ENCODE measurements around the gene PLCL2.

PLCL2 gene

GRCh38 chr3:16927485-16927884 lies 42.7 kb downstream of the PLCL2 start:
- Histone ChIP-seq H3K27me3 (ENCODE audit: control insufficient read depth, insufficient read depth, low read length) (no peaks in the 10 kb centered on the region), H3K9me3 (ENCODE audit: control insufficient read depth, insufficient read depth, low read depth, low read length) (peaks cover 3% of the 10 kb centered on the region; the same call in 1 of the 2 replicates), H3K9ac (ENCODE audit: low read length) (no peak overlapping the region), H3K4me3 (ENCODE audit: low read depth, low read length) (no peak overlapping the region), H3K27ac (ENCODE audit: low read depth, low read length) (no peak overlapping the region), H3K36me3 (ENCODE audit: control insufficient read depth, insufficient read depth, low read length) (no peaks in the 10 kb centered on the region), H3K4me1 (ENCODE audit: control insufficient read depth, insufficient read depth, low read length) (peaks cover 10% of the 10 kb centered on the region)

GRCh38 chr3:16928386-16929132 lies 43.8 kb downstream of the PLCL2 start:
- H3K9me3 ChIP-seq (ENCODE audit: control insufficient read depth, insufficient read depth, low read depth, low read length): peaks cover 3% of the 10 kb centered on the region; the same call in 1 of the 2 replicates
- no peaks in the 10 kb centered on the region for H3K27me3 ChIP-seq (ENCODE audit: control insufficient read depth, insufficient read depth, low read length)
- peaks cover 2% of the 10 kb centered on the region; the same call in 1 of the 2 replicates for H3K4me1 ChIP-seq (ENCODE audit: control insufficient read depth, insufficient read depth, low read length)
- no peaks in the 10 kb centered on the region for H3K36me3 ChIP-seq (ENCODE audit: control insufficient read depth, insufficient read depth, low read length)
- H3K27ac ChIP-seq (ENCODE audit: low read depth, low read length): no peak overlapping the region
- no peak overlapping the region for H3K4me3 ChIP-seq (ENCODE audit: low read depth, low read length)
- H3K9ac ChIP-seq (ENCODE audit: low read length): no peak overlapping the region

- H3K27me3 ChIP-seq (ENCODE audit: control insufficient read depth, insufficient read depth, low read length): no peaks in the 10 kb centered on the region
- no peaks in the 10 kb centered on the region for H3K36me3 ChIP-seq (ENCODE audit: control insufficient read depth, insufficient read depth, low read length)
- no peak overlapping the region for H3K4me3 ChIP-seq (ENCODE audit: low read depth, low read length)
- H3K27ac ChIP-seq (ENCODE audit: low read depth, low read length): no peak overlapping the region
- H3K9ac ChIP-seq (ENCODE audit: low read length): no peak overlapping the region
- peaks cover 1% of the 10 kb centered on the region; the same call in 1 of the 2 replicates for H3K9me3 ChIP-seq (ENCODE audit: control insufficient read depth, insufficient read depth, low read depth, low read length)
- H3K4me1 ChIP-seq (ENCODE audit: control insufficient read depth, insufficient read depth, low read length): no peaks in the 10 kb centered on the region
Measured at GRCh38 chr3:16929311-16929710, 44.6 kb downstream of the PLCL2 start.

GRCh38 chr3:16932877-16933276 lies 48.1 kb downstream of the PLCL2 start:
- Histone ChIP-seq H3K9ac (ENCODE audit: low read length) (no peak overlapping the region), H3K36me3 (ENCODE audit: control insufficient read depth, insufficient read depth, low read length) (no peaks in the 10 kb centered on the region), H3K9me3 (ENCODE audit: control insufficient read depth, insufficient read depth, low read depth, low read length) (no peaks in the 10 kb centered on the region), H3K4me3 (ENCODE audit: low read depth, low read length) (no peak overlapping the region), H3K4me1 (ENCODE audit: control insufficient read depth, insufficient read depth, low read length) (peaks cover 8% of the 10 kb centered on the region), H3K27me3 (ENCODE audit: control insufficient read depth, insufficient read depth, low read length) (no peaks in the 10 kb centered on the region), H3K27ac (ENCODE audit: low read depth, low read length) (no peak overlapping the region)

- H3K27me3 ChIP-seq (ENCODE audit: control insufficient read depth, insufficient read depth, low read length): no peaks in the 10 kb centered on the region
- H3K4me1 ChIP-seq (ENCODE audit: control insufficient read depth, insufficient read depth, low read length): peaks cover 8% of the 10 kb centered on the region
- no peak overlapping the region for H3K27ac ChIP-seq (ENCODE audit: low read depth, low read length)
- no peak overlapping the region for H3K9ac ChIP-seq (ENCODE audit: low read length)
- no peaks in the 10 kb centered on the region for H3K36me3 ChIP-seq (ENCODE audit: control insufficient read depth, insufficient read depth, low read length)
- no peaks in the 10 kb centered on the region for H3K9me3 ChIP-seq (ENCODE audit: control insufficient read depth, insufficient read depth, low read depth, low read length)
- H3K4me3 ChIP-seq (ENCODE audit: low read depth, low read length): no peak overlapping the region
Measured at GRCh38 chr3:16935781-16936180, 51.0 kb downstream of the PLCL2 start.

GRCh38 chr3:16936233-16936632 lies 51.5 kb downstream of the PLCL2 start:
- Histone ChIP-seq H3K27me3 (ENCODE audit: control insufficient read depth, insufficient read depth, low read length) (no peaks in the 10 kb centered on the region), H3K27ac (ENCODE audit: low read depth, low read length) (no peak overlapping the region)

GRCh38 chr3:16936676-16937230 lies 52.0 kb downstream of the PLCL2 start:
- H3K9me3 ChIP-seq (ENCODE audit: control insufficient read depth, insufficient read depth, low read depth, low read length): no peaks in the 10 kb centered on the region
- H3K27ac ChIP-seq (ENCODE audit: low read depth, low read length): no peak overlapping the region
- H3K4me1 ChIP-seq (ENCODE audit: control insufficient read depth, insufficient read depth, low read length): peaks cover 8% of the 10 kb centered on the region
- H3K36me3 ChIP-seq (ENCODE audit: control insufficient read depth, insufficient read depth, low read length): no peaks in the 10 kb centered on the region
- no peak overlapping the region for H3K4me3 ChIP-seq (ENCODE audit: low read depth, low read length)
- H3K27me3 ChIP-seq (ENCODE audit: control insufficient read depth, insufficient read depth, low read length): no peaks in the 10 kb centered on the region
- no peak overlapping the region for H3K9ac ChIP-seq (ENCODE audit: low read length)

More at GRCh38 chr3:16936233-16936632, 51.5 kb downstream of the PLCL2 start:
- Histone ChIP-seq H3K4me1 (ENCODE audit: control insufficient read depth, insufficient read depth, low read length) (peaks cover 8% of the 10 kb centered on the region), H3K36me3 (ENCODE audit: control insufficient read depth, insufficient read depth, low read length) (no peaks in the 10 kb centered on the region), H3K9ac (ENCODE audit: low read length) (no peak overlapping the region), H3K9me3 (ENCODE audit: control insufficient read depth, insufficient read depth, low read depth, low read length) (no peaks in the 10 kb centered on the region), H3K4me3 (ENCODE audit: low read depth, low read length) (no peak overlapping the region)

GRCh38 chr3:16937326-16937845 lies 52.6 kb downstream of the PLCL2 start:
- no peaks in the 10 kb centered on the region for H3K27me3 ChIP-seq (ENCODE audit: control insufficient read depth, insufficient read depth, low read length)
- H3K9ac ChIP-seq (ENCODE audit: low read length): no peak overlapping the region
- no peaks in the 10 kb centered on the region for H3K36me3 ChIP-seq (ENCODE audit: control insufficient read depth, insufficient read depth, low read length)
- H3K4me3 ChIP-seq (ENCODE audit: low read depth, low read length): no peak overlapping the region
- H3K4me1 ChIP-seq (ENCODE audit: control insufficient read depth, insufficient read depth, low read length): peaks cover 8% of the 10 kb centered on the region
- H3K27ac ChIP-seq (ENCODE audit: low read depth, low read length): no peak overlapping the region
- no peaks in the 10 kb centered on the region for H3K9me3 ChIP-seq (ENCODE audit: control insufficient read depth, insufficient read depth, low read depth, low read length)

- Histone ChIP-seq H3K4me1 (ENCODE audit: control insufficient read depth, insufficient read depth, low read length) (peaks cover 4% of the 10 kb centered on the region), H3K9me3 (ENCODE audit: control insufficient read depth, insufficient read depth, low read depth, low read length) (no peaks in the 10 kb centered on the region), H3K4me3 (ENCODE audit: low read depth, low read length) (no peak overlapping the region), H3K27me3 (ENCODE audit: control insufficient read depth, insufficient read depth, low read length) (no peaks in the 10 kb centered on the region), H3K27ac (ENCODE audit: low read depth, low read length) (no peak overlapping the region), H3K9ac (ENCODE audit: low read length) (no peak overlapping the region), H3K36me3 (ENCODE audit: control insufficient read depth, insufficient read depth, low read length) (no peaks in the 10 kb centered on the region)
Measured at GRCh38 chr3:16940769-16941700, 56.3 kb downstream of the PLCL2 start.

- no peak overlapping the region for H3K27ac ChIP-seq (ENCODE audit: low read depth, low read length)
- H3K36me3 ChIP-seq (ENCODE audit: control insufficient read depth, insufficient read depth, low read length): no peaks in the 10 kb centered on the region
- no peak overlapping the region for H3K9ac ChIP-seq (ENCODE audit: low read length)
Measured at GRCh38 chr3:16942955-16943354, 58.2 kb downstream of the PLCL2 start.

More at GRCh38 chr3:16942955-16943354, 58.2 kb downstream of the PLCL2 start:
- H3K9me3 ChIP-seq (ENCODE audit: control insufficient read depth, insufficient read depth, low read depth, low read length): no peaks in the 10 kb centered on the region
- H3K4me3 ChIP-seq (ENCODE audit: low read depth, low read length): no peak overlapping the region
- H3K4me1 ChIP-seq (ENCODE audit: control insufficient read depth, insufficient read depth, low read length): no peaks in the 10 kb centered on the region
- H3K27me3 ChIP-seq (ENCODE audit: control insufficient read depth, insufficient read depth, low read length): no peaks in the 10 kb centered on the region

Data from HUES6 (cell line).